Bone marrow (tissue), 2 donors: ENCODE data around the gene GIMAP2.
A peak's percentile ranks its signal among the peaks of the same experiment; 100 is the strongest.
"Not testable (repeated sequence)": the region's sequence is repeated elsewhere in the genome, so short reads cannot be mapped to it uniquely, and the experiment has no call there.

ENCODE experiments used
- DNase-seq, 2 donors: peaks; one replicate each; lab custom pipeline; 2025; lab: John Stamatoyannopoulos, UW

The GIMAP2 gene

GRCh38 chr7:150685219-150686029 is at the start of gene GIMAP2:
GIMAP2 (plus strand) TSS chr7:150685706; CDS start chr7:150687060, 1,354 bp downstream.
- peak in 1 of 2 donors; percentile 82 for DNase-seq

GRCh38 chr7:150641854-150642253 is 43.7 kb upstream of the GIMAP2 start:
- no peak for DNase-seq

- no peak for DNase-seq
These were observed 42.6 kb upstream of the GIMAP2 start for GRCh38 chr7:150642926-150643325.

- no peak for DNase-seq
These were observed 40.1 kb upstream of the GIMAP2 start for GRCh38 chr7:150645259-150646020.

GRCh38 chr7:150648353-150649079 is 37.0 kb upstream of the GIMAP2 start:
- no peak for DNase-seq

GRCh38 chr7:150649080-150649385 is 36.5 kb upstream of the GIMAP2 start:
- DNase-seq = no peak

- no peak for DNase-seq
These were observed 30.8 kb upstream of the GIMAP2 start for GRCh38 chr7:150654692-150655091.

GRCh38 chr7:150656047-150656446 is 29.5 kb upstream of the GIMAP2 start:
- no peak for DNase-seq

GRCh38 chr7:150657526-150657925 is 28.0 kb upstream of the GIMAP2 start:
- DNase-seq = no peak

GRCh38 chr7:150660939-150661613 is 24.4 kb upstream of the GIMAP2 start:
- peak in 1 of 2 donors; percentile 2 for DNase-seq

- not testable (repeated sequence) for DNase-seq
These were observed 22.7 kb upstream of the GIMAP2 start for GRCh38 chr7:150662821-150663220.

- DNase-seq = no peak
These were observed 21.6 kb upstream of the GIMAP2 start for GRCh38 chr7:150663802-150664494.

GRCh38 chr7:150665089-150665748 is 20.3 kb upstream of the GIMAP2 start:
- DNase-seq = peak in 1 of 2 donors; percentile 8

- DNase-seq = peak in 1 of 2 donors; percentile 38
These were observed 19.6 kb upstream of the GIMAP2 start for GRCh38 chr7:150665896-150666295.

- no peak for DNase-seq
These were observed 19.1 kb upstream of the GIMAP2 start for GRCh38 chr7:150666412-150666811.

GRCh38 chr7:150668472-150668911 is 17.0 kb upstream of the GIMAP2 start:
- peak in 1 of 2 donors; percentile 90 for DNase-seq

- no peak for DNase-seq
These were observed 16.5 kb upstream of the GIMAP2 start for GRCh38 chr7:150668977-150669376.

GRCh38 chr7:150671798-150672585 is 13.5 kb upstream of the GIMAP2 start:
- DNase-seq = not testable (repeated sequence)

- DNase-seq = no peak
These were observed 9.8 kb upstream of the GIMAP2 start for GRCh38 chr7:150675714-150676113.

GRCh38 chr7:150676276-150676675 is 9.2 kb upstream of the GIMAP2 start:
- peak in 1 of 2 donors; percentile 54 for DNase-seq
